T-helper 2 cell treated with Interferon-gamma antibody and Interleukin-4, amounts not matched to agents 5 μg/mL and 100 μg/mL, for 36 hours (primary cell): ENCODE results near the gene GRK4.

ENCODE experiments used
- DNase-seq: peaks from one replicate; pipeline ENCODE4 v3.0.0; 2021; ENCODE audit warnings: low spot score
- H3K27ac Mint-ChIP-seq: one replicate; pipeline ENCODE4 v1.8.0; 2021; ENCODE audit warnings: mild to moderate bottlenecking, mixed read lengths
- H3K27me3 Mint-ChIP-seq: one replicate; pipeline ENCODE4 v1.8.0; 2021; ENCODE audit warnings: low read depth, mixed read lengths
- H3K36me3 Mint-ChIP-seq: one replicate; pipeline ENCODE4 v1.8.0; 2021; ENCODE audit warnings: low read depth, mixed read lengths
- H3K4me1 Mint-ChIP-seq: one replicate; pipeline ENCODE4 v1.8.0; 2021; ENCODE audit warnings: low read depth, mixed read lengths
- H3K4me3 Mint-ChIP-seq: one replicate; pipeline ENCODE4 v1.8.0; 2022; ENCODE audit warnings: mild to moderate bottlenecking, moderate library complexity, mixed read lengths
- H3K9me3 Mint-ChIP-seq: one replicate; pipeline ENCODE4 v1.8.0; 2021; ENCODE audit warnings: mixed read lengths

The GRK4 gene

DNA sequence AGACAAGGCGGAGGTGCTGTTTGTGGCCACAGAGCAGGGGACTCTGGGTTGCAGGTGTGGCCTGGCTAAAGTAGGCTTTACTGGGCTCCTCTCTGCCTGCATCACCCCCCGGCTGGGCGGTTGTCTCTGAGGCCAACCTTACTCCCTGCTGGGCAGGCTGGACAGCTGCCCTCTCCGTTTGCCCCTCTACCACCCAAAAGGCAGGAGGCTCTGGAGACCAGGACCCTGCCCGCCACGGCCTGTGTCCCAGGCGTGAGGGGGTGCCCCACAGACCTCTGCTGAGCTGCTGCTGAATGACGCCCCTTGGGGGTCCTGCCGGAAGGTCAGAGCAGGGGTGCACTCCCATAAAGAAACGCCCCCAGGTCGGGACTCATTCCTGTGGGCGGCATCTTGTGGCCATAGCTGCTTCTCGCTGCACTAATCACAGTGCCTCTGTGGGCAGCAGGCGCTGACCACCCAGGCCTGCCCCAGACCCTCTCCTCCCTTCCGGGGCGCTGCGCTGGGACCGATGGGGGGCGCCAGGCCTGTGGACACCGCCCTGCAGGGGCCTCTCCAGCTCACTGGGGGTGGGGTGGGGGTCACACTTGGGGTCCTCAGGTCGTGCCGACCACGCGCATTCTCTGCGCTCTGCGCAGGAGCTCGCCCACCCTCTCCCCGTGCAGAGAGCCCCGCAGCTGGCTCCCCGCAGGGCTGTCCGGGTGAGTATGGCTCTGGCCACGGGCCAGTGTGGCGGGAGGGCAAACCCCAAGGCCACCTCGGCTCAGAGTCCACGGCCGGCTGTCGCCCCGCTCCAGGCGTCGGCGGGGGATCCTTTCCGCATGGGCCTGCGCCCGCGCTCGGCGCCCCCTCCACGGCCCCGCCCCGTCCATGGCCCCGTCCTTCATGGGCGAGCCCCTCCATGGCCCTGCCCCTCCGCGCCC is 110.0 kb downstream of the GRK4 start:
- Mint-ChIP-seq H3K4me1 (peaks cover 14% of the 10 kb centered on the region), H3K27me3 (no peaks in the 10 kb centered on the region), H3K4me3 (no peak overlapping the region), H3K9me3 (no peaks in the 10 kb centered on the region), H3K27ac (no peak overlapping the region), H3K36me3 (peaks cover 1% of the 10 kb centered on the region)
- no peak for DNase-seq

DNA sequence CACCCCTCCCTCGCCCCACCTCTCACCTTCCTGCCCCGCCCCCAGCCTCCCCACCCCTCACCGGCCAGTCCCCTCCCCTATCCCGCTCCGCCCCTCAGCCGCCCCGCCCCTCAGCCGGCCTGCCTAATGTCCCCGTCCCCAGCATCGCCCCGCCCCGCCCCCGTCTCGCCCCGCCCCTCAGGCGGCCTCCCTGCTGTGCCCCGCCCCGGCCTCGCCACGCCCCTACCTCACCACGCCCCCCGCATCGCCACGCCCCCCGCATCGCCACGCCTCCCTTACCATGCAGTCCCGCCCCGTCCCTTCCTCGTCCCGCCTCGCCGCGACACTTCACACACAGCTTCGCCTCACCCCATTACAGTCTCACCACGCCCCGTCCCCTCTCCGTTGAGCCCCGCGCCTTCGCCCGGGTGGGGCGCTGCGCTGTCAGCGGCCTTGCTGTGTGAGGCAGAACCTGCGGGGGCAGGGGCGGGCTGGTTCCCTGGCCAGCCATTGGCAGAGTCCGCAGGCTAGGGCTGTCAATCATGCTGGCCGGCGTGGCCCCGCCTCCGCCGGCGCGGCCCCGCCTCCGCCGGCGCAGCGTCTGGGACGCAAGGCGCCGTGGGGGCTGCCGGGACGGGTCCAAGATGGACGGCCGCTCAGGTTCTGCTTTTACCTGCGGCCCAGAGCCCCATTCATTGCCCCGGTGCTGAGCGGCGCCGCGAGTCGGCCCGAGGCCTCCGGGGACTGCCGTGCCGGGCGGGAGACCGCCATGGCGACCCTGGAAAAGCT is 110.9 kb downstream of the GRK4 start, which contains the start of the genes HTT and HTT-AS:
Gene HTT, plus strand, starts transcription at position 604 of the 768 bp plus-strand sequence. Its CDS starts 145 bp downstream, at position 749.
Gene HTT-AS, minus strand, starts transcription at position 461 of the 768 bp plus-strand sequence.
- Mint-ChIP-seq H3K27ac (peak within 1 kb of the TSS; percentile 89), H3K36me3 (peaks cover 2% of the 10 kb centered on the region), H3K27me3 (no peaks in the 10 kb centered on the region), H3K4me3 (peak within 1 kb of the TSS; percentile 91), H3K9me3 (no peaks in the 10 kb centered on the region), H3K4me1 (peaks cover 15% of the 10 kb centered on the region)
- peak; percentile 92 for DNase-seq

DNA sequence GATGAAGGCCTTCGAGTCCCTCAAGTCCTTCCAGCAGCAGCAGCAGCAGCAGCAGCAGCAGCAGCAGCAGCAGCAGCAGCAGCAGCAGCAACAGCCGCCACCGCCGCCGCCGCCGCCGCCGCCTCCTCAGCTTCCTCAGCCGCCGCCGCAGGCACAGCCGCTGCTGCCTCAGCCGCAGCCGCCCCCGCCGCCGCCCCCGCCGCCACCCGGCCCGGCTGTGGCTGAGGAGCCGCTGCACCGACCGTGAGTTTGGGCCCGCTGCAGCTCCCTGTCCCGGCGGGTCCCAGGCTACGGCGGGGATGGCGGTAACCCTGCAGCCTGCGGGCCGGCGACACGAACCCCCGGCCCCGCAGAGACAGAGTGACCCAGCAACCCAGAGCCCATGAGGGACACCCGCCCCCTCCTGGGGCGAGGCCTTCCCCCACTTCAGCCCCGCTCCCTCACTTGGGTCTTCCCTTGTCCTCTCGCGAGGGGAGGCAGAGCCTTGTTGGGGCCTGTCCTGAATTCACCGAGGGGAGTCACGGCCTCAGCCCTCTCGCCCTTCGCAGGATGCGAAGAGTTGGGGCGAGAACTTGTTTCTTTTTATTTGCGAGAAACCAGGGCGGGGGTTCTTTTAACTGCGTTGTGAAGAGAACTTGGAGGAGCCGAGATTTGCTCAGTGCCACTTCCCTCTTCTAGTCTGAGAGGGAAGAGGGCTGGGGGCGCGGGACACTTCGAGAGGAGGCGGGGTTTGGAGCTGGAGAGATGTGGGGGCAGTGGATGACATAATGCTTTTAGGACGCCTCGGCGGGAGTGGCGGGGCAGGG is 111.7 kb downstream of the GRK4 start:
- no peaks in the 10 kb centered on the region for H3K9me3 Mint-ChIP-seq
- peaks cover 2% of the 10 kb centered on the region for H3K36me3 Mint-ChIP-seq
- peak overlapping the region; percentile 89 for H3K27ac Mint-ChIP-seq
- H3K4me1 Mint-ChIP-seq: peaks cover 21% of the 10 kb centered on the region
- peak overlapping the region; percentile 87 for H3K4me3 Mint-ChIP-seq
- peak; percentile 45 for DNase-seq
- no peaks in the 10 kb centered on the region for H3K27me3 Mint-ChIP-seq

DNA sequence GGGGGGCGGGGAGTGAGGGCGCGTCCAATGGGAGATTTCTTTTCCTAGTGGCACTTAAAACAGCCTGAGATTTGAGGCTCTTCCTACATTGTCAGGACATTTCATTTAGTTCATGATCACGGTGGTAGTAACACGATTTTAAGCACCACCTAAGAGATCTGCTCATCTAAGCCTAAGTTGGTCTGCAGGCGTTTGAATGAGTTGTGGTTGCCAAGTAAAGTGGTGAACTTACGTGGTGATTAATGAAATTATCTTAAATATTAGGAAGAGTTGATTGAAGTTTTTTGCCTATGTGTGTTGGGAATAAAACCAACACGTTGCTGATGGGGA is 112.2 kb downstream of the GRK4 start:
- Mint-ChIP-seq H3K9me3 (no peaks in the 10 kb centered on the region), H3K4me1 (peaks cover 23% of the 10 kb centered on the region), H3K27ac (peak overlapping the region; percentile 89), H3K4me3 (peak overlapping the region; percentile 87), H3K27me3 (no peaks in the 10 kb centered on the region), H3K36me3 (peaks cover 2% of the 10 kb centered on the region)
- DNase-seq: no peak

DNA sequence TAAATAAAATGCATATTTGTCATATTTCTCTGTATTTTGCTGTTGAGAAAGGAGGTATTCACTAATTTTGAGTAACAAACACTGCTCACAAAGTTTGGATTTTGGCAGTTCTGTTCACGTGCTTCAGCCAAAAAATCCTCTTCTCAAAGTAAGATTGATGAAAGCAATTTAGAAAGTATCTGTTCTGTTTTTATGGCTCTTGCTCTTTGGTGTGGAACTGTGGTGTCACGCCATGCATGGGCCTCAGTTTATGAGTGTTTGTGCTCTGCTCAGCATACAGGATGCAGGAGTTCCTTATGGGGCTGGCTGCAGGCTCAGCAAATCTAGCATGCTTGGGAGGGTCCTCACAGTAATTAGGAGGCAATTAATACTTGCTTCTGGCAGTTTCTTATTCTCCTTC is 114.4 kb downstream of the GRK4 start:
- H3K4me1 Mint-ChIP-seq: peaks cover 30% of the 10 kb centered on the region
- no peaks in the 10 kb centered on the region for H3K9me3 Mint-ChIP-seq
- DNase-seq: peak; percentile 23
- H3K4me3 Mint-ChIP-seq: peak overlapping the region; percentile 34
- no peaks in the 10 kb centered on the region for H3K27me3 Mint-ChIP-seq
- H3K27ac Mint-ChIP-seq: peak overlapping the region; percentile 41
- peaks cover 4% of the 10 kb centered on the region for H3K36me3 Mint-ChIP-seq

DNA sequence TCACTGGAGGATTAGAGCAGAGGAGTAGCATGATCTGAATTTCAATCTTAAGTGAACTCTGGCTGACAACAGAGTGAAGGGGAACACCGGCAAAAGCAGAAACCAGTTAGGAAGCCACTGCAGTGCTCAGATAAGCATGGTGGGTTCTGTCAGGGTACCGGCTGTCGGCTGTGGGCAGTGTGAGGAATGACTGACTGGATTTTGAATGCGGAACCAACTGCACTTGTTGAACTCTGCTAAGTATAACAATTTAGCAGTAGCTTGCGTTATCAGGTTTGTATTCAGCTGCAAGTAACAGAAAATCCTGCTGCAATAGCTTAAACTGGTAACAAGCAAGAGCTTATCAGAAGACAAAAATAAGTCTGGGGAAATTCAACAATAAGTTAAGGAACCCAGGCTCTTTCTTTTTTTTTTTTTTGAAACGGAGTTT is 116.3 kb downstream of the GRK4 start:
- no peak overlapping the region for H3K27ac Mint-ChIP-seq
- peaks cover 36% of the 10 kb centered on the region for H3K4me1 Mint-ChIP-seq
- no peak for DNase-seq
- H3K4me3 Mint-ChIP-seq: no peak overlapping the region
- no peaks in the 10 kb centered on the region for H3K27me3 Mint-ChIP-seq
- no peaks in the 10 kb centered on the region for H3K9me3 Mint-ChIP-seq
- peaks cover 8% of the 10 kb centered on the region for H3K36me3 Mint-ChIP-seq

DNA sequence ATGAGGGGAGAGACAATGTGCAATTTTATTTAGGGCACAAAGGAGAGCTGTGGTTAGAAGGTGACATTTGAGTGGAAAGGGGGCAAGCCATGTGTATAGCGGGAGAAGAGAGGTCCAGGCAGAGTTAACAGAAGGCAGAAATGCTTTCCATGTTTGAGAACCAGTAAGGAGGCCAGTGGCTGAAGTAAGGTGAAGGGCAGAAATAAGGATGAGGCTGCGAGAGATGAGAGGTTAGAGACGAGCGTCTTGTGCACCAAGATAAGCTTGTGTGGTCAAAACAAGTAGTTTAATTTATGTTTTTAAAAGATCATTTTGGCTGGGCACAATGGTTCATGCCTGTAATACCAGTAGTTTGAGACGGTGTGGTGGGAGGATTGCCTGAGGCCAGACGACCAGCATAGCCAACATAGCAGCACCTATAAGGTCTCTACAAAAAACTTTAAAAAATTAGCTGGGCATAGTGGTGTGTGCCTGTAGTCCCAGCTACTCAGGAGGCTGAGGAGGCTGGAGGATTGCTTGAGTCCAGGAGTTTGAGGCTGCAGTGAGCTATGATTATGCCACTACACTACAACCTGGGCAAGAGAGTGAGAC is 119.6 kb downstream of the GRK4 start:
- H3K27me3 Mint-ChIP-seq: no peaks in the 10 kb centered on the region
- peaks cover 33% of the 10 kb centered on the region for H3K4me1 Mint-ChIP-seq
- no peak for DNase-seq
- no peaks in the 10 kb centered on the region for H3K9me3 Mint-ChIP-seq
- H3K27ac Mint-ChIP-seq: no peak overlapping the region
- H3K4me3 Mint-ChIP-seq: no peak overlapping the region
- H3K36me3 Mint-ChIP-seq: peaks cover 18% of the 10 kb centered on the region

DNA sequence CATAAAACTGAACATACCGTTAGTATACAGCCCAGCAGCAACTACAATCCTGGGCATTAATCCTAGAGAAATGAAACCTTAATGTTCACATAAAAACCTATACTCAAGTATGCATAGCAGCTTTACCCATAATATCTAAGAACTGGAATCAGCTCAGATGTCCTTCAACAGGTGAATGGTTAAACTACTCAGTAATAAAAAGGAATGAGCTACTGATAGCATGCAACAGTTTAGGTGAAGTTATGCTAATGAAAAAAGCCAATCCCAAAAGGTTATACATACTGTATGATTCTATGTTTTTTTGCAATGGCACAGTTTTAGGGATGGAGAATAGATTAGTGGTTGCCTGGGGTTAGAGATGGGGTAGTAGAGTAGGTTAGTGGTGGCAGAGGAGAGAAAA is 120.4 kb downstream of the GRK4 start:
- Mint-ChIP-seq H3K4me1 (peaks cover 31% of the 10 kb centered on the region), H3K9me3 (no peaks in the 10 kb centered on the region), H3K4me3 (peak overlapping the region; percentile 1), H3K36me3 (peaks cover 21% of the 10 kb centered on the region), H3K27ac (peak overlapping the region; percentile 61), H3K27me3 (no peaks in the 10 kb centered on the region)
- DNase-seq: no peak

DNA sequence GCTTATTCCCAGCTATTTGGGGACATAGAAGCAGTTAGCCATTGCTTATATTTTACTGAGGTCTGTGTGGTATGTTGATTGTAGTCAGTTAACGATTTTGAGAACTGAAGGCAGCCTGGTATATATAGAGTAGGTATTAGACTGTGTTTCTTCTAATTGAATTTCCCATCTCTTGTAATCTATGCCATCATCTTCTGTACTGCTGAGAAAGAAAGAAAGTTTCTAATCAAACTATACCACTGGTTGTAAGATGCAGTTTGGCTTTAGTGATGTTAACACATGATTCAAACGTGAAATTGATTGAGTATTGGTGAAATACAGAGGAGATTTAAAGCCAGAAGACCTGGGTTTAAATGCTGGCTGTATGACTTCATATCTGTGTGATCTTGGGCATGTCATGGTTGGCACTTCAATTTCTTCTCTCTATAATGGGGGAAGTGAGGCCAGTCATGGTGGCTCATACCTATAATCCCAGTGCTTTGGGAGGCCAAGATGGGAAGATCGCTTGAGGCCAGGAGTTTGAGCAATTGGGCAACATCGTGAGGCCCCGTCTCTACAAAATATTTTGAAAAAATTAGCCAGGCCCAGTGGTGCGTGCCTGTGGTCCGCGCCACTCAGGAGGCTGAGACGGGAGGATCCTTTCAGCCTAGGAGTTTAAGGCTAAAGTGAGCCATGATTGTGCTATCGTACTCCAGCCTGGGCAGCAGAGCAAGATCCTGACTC is 122.7 kb downstream of the GRK4 start:
- Mint-ChIP-seq H3K27me3 (no peaks in the 10 kb centered on the region), H3K36me3 (peaks cover 29% of the 10 kb centered on the region), H3K4me1 (peaks cover 26% of the 10 kb centered on the region), H3K4me3 (no peak overlapping the region), H3K27ac (peak overlapping the region; percentile 49), H3K9me3 (no peaks in the 10 kb centered on the region)
- no peak for DNase-seq

DNA sequence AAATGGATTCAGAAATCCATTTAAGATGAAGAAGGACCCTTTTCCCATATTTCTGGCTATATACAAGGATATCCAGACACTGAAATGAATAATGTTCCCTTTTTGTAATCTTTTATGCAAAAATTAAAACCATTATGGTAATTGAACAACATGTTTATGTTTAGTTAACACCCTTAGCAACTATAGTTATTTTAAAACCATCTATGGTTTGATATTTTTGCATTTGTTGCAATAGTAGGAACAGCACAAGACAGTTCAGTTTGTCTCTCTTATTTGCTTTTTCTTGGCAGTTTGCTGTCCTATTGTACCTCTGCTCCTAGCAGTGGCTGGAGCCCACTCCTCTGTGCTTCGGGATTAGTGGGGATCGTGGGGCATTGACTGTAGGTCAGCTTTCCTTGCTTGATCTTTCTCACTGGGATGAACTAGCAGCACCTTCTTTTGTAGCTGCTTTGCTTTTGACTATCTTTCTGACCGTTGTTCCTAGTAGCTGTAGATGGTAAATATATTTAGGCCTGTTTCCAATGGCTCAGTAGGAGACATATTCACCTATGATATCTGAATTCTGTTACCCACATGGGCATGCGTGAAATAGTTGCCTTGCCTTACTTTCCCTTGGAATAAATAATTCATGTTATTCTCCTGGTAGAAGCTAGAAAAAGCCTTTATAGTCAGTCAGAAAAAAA is 123.9 kb downstream of the GRK4 start:
- peaks cover 32% of the 10 kb centered on the region for H3K36me3 Mint-ChIP-seq
- no peak overlapping the region for H3K27ac Mint-ChIP-seq
- peaks cover 28% of the 10 kb centered on the region for H3K4me1 Mint-ChIP-seq
- no peaks in the 10 kb centered on the region for H3K27me3 Mint-ChIP-seq
- H3K9me3 Mint-ChIP-seq: no peaks in the 10 kb centered on the region
- DNase-seq: no peak
- no peak overlapping the region for H3K4me3 Mint-ChIP-seq
